GM12874 (cell line): ENCODE results near the gene OCEL1.

Experiments used
- TF ChIP-seq, protein P1 (sequence below): IDR thresholded peaks from 2 replicates; pipeline ENCODE4 v1.5.1; 2011; ENCODE audit warnings: low read depth, mild to moderate bottlenecking, control low read depth, low read length, moderate library complexity; ENCODE audit not compliant: insufficient read depth

The OCEL1 gene

DNA sequence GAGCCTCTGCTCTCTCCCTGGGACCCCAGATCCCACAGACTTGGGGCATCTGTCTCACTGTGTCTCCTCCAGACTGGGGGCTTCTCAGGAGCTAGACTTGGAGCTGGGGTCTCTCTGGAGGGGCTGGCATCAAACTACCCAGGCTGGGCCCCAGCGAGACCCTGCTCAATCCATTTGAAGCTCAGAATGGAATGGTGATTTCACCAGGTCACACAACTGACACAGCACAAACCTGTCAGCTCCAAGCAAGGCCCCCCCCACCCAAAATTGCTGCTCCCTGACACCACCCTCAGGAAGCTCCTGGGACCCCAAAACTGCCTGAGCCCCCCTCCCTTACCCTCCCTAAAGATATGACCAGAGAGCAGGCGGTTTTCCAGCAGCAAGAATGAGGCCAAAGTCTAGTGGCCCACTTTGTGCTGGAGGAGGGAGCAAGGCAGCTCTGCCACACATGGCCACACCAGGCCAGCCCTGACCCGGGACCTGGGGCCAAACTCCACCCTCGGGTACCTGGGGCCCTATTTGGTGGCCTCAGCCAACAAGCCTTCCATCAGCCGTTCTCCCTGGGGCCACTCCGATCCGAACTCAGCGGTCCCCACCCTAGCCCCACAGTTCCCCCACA is 17.3 kb downstream of the OCEL1 start:
- TF ChIP-seq, protein P1, sequence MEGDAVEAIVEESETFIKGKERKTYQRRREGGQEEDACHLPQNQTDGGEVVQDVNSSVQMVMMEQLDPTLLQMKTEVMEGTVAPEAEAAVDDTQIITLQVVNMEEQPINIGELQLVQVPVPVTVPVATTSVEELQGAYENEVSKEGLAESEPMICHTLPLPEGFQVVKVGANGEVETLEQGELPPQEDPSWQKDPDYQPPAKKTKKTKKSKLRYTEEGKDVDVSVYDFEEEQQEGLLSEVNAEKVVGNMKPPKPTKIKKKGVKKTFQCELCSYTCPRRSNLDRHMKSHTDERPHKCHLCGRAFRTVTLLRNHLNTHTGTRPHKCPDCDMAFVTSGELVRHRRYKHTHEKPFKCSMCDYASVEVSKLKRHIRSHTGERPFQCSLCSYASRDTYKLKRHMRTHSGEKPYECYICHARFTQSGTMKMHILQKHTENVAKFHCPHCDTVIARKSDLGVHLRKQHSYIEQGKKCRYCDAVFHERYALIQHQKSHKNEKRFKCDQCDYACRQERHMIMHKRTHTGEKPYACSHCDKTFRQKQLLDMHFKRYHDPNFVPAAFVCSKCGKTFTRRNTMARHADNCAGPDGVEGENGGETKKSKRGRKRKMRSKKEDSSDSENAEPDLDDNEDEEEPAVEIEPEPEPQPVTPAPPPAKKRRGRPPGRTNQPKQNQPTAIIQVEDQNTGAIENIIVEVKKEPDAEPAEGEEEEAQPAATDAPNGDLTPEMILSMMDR, result no peak

DNA sequence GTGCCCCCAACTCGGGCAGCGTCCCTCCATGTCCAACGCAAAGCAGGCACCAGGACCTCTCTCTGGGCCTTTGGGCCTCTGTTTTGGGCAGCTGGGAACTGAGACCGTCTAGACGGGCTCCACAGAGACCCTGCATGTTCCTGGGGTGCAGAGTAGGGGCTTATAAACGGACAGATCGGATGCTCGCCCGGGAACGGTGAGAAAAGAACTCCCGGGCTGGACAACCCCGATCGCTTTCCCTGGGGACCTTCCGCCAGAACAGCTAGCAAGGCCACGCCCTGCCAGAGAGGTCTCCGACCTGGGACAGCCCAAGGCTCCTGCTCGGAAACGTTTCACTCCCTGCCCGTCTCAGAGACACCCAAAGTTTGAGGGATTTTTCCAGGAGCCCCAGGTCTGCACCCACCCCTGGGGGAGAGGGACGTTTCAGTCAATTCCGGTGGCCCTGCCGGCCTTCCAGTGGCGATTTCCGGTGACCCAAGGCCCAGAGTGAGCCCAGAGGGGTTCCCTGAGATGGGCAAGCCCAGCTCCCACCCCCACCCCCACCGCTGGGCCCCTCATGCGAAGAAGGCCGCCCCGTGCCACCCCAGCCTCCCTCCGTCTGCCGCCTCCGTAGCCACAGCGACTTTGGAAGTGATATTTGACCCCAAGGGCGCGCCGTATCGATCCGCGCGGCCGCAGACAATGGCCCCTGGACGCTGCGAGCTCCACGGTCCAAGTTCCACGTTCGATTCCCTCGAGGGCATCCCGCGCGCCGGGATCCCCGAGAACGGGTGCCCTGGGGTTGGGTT is 18.0 kb downstream of the OCEL1 start:
- TF ChIP-seq, protein P1, result no peak

DNA sequence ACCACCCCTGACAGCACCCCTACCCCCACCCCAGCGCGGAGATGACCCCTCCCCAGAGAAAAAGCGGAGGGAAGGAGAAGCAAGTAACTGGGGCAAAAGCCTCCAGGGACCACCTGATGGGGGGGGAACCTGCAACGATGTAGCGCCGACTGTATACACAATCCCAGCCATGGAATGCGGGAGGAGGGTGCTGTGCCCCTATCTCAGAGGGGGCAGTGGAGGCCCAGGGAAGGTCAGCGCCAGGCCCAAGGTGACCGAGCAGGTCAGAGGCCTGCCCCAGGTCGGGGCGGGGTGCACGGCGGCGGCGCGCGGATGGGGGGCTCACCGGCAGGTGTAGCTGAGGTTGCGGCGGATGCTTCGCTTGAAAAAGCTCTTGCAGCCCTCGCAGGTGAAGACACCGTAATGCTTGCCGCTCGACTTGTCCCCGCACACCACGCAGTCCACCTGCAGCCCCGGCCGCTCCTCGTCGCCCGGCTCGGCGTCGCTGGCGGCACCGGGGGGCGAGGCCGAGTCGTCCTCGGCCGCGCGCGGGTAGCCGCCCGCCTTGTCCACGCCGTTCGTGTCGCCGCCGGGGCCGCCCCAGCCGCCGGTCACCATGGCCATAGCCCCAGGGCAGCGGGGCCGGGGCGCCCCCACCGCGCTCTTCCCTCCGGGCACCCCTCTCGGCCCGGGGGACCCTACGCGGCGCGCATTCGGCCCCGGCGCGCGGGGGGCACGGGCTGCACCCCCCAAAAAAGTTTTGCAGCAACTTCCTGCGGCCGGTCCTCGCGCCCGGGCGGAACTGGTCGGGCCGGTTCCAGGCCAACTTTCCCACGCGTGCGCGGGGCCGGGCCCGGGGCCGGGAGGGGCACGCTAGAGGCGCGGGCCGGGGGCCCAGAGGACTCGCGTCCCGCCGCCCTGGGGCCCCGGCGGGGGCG is 18.9 kb downstream of the OCEL1 start:
- TF ChIP-seq, protein P1, result no peak

DNA sequence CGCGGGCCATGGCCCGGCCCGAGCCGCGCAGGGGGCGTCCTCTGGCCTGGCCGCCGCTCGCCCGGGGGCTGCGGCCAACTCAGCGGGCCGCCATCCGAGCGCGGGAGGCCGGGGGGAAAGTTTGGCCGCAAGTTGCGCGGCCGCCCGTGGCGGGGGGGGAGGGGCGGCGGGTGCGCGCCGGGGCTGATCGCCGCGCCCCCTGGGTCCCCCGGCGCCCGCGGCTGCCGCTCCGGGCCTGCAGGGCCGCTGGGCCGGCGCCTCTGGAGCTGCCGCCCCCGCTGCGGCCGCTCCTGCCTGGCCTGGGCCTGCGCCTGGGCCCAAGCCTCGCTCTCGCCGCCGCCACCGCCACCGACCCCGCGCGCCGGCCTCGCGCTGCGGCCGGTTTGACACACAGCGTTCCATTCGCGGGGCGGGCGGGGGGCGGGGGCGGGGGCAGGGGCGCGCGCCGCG is 19.5 kb downstream of the OCEL1 start, which contains the start of gene NR2F6:
Gene NR2F6 (minus strand): TSS at position 385 of the 450 bp plus-strand sequence. CDS start 699 bp downstream, outside the sequence.
- TF ChIP-seq, protein P1, result no peak

DNA sequence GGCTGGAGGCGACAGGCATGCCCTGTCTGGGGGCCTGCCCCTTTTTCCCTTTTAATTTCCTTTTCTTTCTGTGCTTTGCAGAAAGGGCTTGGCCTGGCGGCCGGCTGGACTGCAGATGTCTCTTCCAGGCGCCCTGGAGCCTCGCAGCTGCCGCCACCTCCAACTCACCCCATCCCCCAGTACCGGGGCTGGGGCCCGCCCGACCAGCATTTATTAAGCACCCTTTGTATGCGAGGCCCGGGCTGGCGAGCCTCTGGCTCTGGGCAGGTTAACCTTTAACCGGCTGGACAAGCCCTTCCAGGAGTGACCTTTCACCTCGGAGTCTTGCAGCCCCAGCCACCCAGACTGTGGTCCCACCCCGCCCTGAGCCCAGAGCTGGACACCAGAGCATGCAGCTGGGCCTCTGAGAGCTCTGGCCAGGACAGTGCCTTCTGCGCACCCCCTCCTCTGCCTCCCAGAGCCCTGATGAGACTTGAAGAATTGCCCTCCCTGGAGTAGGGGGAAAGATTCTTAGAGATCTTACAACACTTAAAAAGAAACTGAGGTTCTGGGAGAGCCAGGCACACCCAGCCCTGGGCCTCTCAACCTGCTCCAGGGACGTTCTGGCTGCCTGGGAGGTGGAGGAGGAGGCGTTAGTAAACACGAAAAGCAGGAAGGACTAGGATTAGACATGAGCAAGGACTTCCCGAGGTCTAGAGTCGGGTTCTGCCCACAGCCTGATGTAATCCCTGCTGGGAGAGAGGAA is 20.8 kb downstream of the OCEL1 start:
- TF ChIP-seq, protein P1, result no peak

DNA sequence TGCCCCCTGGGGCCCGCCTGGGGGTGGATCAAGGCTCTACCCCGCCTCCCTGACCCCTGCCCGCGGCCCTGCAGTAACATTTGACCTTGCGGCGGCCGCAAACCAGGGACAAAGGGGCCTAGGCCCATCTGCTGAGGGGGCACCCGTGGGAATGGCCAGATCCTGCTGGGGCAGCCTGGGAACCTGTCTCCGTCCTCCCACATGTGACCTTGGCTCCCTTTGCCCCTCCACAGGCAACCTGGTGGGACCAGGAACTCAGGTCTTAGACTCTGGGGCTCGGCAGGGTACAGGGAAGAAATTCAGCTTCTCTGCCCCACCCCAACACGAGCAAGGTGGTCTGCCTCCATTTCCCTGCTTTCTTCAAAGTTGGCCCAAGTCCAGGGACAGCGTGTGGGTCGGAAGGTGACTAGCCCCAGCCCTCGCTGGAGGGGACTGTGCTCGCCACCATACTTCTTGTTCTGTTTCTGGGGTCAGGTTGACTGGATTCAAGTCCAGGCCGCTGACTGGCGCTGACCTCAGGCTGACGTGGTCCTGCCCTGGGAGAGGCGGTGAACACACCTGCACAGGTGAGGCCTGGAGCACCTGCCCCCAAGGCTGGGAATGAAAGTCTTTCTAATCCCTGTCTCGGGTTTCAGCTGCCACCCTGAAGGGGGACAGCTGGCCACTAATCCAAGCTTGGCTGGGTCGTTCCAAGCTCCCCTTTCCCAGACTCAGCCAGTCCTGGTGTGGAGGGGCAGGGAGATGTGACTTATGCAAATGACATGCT is 22.2 kb downstream of the OCEL1 start:
- TF ChIP-seq, protein P1, result no peak
